ENCODE data around the gene SMYD3. TPM values are rescaled to one million over a fixed set of nuclear protein-coding genes. Genes with fewer than 3 reads are reported as not detected.

Gene SMYD3
- total and polyA plus RNA-seq, 9 of the 15 experiments (the other 6 are each of a cell fraction or from before 2014, with no cell fraction given), result 128 to 440 (median 197) TPM

- TF ChIP-seq FOSL1 (tag; conservative IDR thresholded peaks at IDR 0.05) (peak; percentile 5), TCFL5 (CRISPR knock-in tag; conservative IDR thresholded peaks at IDR 0.05) (no peak), HMGN3 (IDR thresholded peaks at IDR 0.05; ENCODE audit: borderline replicate concordance, extremely low read depth, insufficient read length, low read depth, low read length) (no peak), LARP7 (IDR thresholded peaks at IDR 0.05) (no peak), ZBTB11 (CRISPR knock-in tag; IDR thresholded peaks at IDR 0.05) (no peak), DNMT1 (IDR thresholded peaks at IDR 0.05) (no peak), DEAF1 (CRISPR knock-in tag; IDR thresholded peaks at IDR 0.05) (no peak), ATF1 (CRISPR knock-in tag; IDR thresholded peaks at IDR 0.05) (no peak), ATF1 (tag; IDR thresholded peaks at IDR 0.05) (peak; percentile 69), ATF3 (IDR thresholded peaks at IDR 0.05) (0 out of 2 replicates have a peak, but pooled peaks have one; percentile 32), ATF3 (CRISPR knock-in tag; conservative IDR thresholded peaks at IDR 0.05) (no peak), PCBP2 (IDR thresholded peaks at IDR 0.05; ENCODE audit: low read depth, low read length, poor library complexity, severe bottlenecking) (no peak), ZNF134 (CRISPR knock-in tag; conservative IDR thresholded peaks at IDR 0.05) (no peak), PML (IDR thresholded peaks at IDR 0.05; ENCODE audit: low read length) (no peak; the same call in 1 of the 2 replicates), ZNF121 (CRISPR knock-in tag; conservative IDR thresholded peaks at IDR 0.05) (no peak), EZH2 (IDR thresholded peaks at IDR 0.05; ENCODE audit: borderline replicate concordance, low read depth, low read length) (no peak), RCOR1 (IDR thresholded peaks at IDR 0.05; ENCODE audit: borderline replicate concordance in 1 of 2, low read depth in 2 of 2, low read length in 2 of 2) (no peak; a peak in 2 of 4 replicates), CEBPZ (IDR thresholded peaks at IDR 0.05; ENCODE audit: borderline replicate concordance, low read depth, low read length) (no peak)
Measured at GRCh38 chr1:246165826-246166709, 341.0 kb downstream of the SMYD3 start (continued).

Measured in K562 (cell line).